Measurements from ENCODE around the gene FAM89B.

The FAM89B gene

DNA sequence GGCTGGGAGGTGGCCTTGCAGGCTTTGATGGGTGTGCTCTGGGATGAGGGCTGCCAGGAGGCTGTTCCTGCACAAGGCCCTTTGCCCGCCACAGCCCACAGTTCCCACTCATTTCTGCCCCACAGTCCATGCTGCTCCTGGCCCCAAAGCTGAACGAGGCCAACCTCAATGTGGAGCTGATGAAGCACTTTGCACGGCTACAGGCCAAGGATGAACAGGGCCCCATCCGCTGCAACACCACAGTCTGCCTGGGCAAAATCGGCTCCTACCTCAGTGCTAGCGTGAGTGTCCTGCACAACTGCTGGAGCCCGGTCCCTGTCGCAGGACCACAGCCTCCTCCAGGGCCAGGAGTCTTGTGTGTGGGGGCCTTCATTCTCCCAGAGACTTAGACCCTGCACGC is 37.2 kb upstream of the FAM89B start:
- no peak for DNase-seq (ENCODE audit: low spot score)
- Mint-ChIP-seq H3K4me3 (no peak overlapping the region), H3K27ac (no peak overlapping the region), H3K36me3 (ENCODE audit: low read depth) (peaks cover 28% of the 10 kb centered on the region), H3K9me3 (no peaks in the 10 kb centered on the region), H3K4me1 (ENCODE audit: low read depth) (peaks cover 2% of the 10 kb centered on the region), H3K27me3 (ENCODE audit: low read depth) (no peaks in the 10 kb centered on the region)

GRCh38 chr11:65536412-65537295 is 35.7 kb upstream of the FAM89B start:
- Mint-ChIP-seq H3K4me3 (no peak overlapping the region), H3K4me1 (ENCODE audit: low read depth) (no peaks in the 10 kb centered on the region), H3K36me3 (ENCODE audit: low read depth) (peaks cover 17% of the 10 kb centered on the region), H3K27ac (no peak overlapping the region), H3K9me3 (no peaks in the 10 kb centered on the region), H3K27me3 (ENCODE audit: low read depth) (no peaks in the 10 kb centered on the region)
- no peak for DNase-seq (ENCODE audit: low spot score)

- DNase-seq (ENCODE audit: low spot score), result no peak
- H3K4me1 Mint-ChIP-seq (ENCODE audit: low read depth), result peaks cover 2% of the 10 kb centered on the region
- H3K9me3 Mint-ChIP-seq, result no peaks in the 10 kb centered on the region
- peaks cover 15% of the 10 kb centered on the region for H3K36me3 Mint-ChIP-seq (ENCODE audit: low read depth)
- no peak overlapping the region for H3K4me3 Mint-ChIP-seq
- H3K27me3 Mint-ChIP-seq (ENCODE audit: low read depth), result no peaks in the 10 kb centered on the region
- H3K27ac Mint-ChIP-seq, result no peak overlapping the region
These were observed 35.1 kb upstream of the FAM89B start for GRCh38 chr11:65537296-65537597.

DNA sequence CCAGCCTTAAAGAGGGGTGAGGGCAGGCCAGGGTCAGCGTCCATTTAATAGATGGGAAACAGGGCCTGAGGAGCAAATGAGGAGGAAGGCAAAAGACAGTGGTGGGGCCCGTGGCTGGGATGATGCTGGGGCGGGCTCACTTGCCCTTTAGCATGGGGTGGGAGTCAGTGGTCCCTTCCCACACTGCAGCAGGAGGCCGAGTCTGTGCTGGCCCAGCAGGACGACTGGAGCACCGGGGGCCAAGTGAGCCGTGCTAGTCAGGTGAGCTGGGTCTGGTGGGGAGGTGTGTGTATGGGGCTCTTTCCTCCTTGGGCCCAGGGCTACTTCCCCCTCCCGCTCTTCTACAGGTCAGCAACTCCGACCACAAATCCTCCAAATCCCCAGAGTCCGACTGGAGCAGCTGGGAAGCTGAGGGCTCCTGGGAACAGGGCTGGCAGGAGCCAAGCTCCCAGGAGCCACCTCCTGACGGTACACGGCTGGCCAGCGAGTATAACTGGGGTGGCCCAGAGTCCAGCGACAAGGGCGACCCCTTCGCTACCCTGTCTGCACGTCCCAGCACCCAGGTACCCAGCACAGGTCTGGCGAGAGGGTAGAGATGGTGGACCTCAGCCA is 34.6 kb upstream of the FAM89B start:
- no peaks in the 10 kb centered on the region for H3K9me3 Mint-ChIP-seq
- no peak overlapping the region for H3K4me3 Mint-ChIP-seq
- H3K27me3 Mint-ChIP-seq (ENCODE audit: low read depth), result no peaks in the 10 kb centered on the region
- H3K27ac Mint-ChIP-seq, result no peak overlapping the region
- no peak for DNase-seq (ENCODE audit: low spot score)
- peaks cover 3% of the 10 kb centered on the region for H3K4me1 Mint-ChIP-seq (ENCODE audit: low read depth)
- peaks cover 14% of the 10 kb centered on the region for H3K36me3 Mint-ChIP-seq (ENCODE audit: low read depth)

DNA sequence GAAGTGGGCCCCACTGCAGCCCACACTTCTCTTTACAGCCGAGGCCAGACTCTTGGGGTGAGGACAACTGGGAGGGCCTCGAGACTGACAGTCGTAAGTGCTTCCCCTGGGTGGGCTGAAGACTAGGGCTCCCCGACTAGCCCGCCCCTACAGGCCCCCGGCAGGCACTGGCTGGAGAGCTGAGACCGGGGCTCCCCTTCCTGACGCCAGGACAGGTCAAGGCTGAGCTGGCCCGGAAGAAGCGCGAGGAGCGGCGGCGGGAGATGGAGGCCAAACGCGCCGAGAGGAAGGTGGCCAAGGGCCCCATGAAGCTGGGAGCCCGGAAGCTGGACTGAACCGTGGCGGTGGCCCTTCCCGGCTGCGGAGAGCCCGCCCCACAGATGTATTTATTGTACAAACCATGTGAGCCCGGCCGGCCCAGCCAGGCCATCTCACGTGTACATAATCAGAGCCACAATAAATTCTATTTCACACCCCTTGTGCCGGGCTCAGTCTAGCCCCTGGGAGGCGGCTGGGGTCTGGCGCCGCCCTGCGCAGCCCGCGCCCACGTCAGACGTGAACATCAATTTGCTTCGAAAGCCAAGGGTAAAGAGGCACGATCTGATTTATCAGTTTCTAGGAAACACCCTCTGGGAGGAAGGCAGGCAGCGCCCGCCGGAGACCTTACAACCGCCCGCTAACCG is 34.0 kb upstream of the FAM89B start:
- Mint-ChIP-seq H3K4me1 (ENCODE audit: low read depth) (peaks cover 3% of the 10 kb centered on the region), H3K27ac (no peak overlapping the region), H3K27me3 (ENCODE audit: low read depth) (no peaks in the 10 kb centered on the region), H3K9me3 (no peaks in the 10 kb centered on the region), H3K4me3 (peak overlapping the region; percentile 45), H3K36me3 (ENCODE audit: low read depth) (peaks cover 16% of the 10 kb centered on the region)
- DNase-seq (ENCODE audit: low spot score), result no peak

- Mint-ChIP-seq H3K4me1 (ENCODE audit: low read depth) (peaks cover 8% of the 10 kb centered on the region), H3K27me3 (ENCODE audit: low read depth) (no peaks in the 10 kb centered on the region), H3K4me3 (no peak overlapping the region), H3K9me3 (no peaks in the 10 kb centered on the region), H3K36me3 (ENCODE audit: low read depth) (peaks cover 20% of the 10 kb centered on the region), H3K27ac (no peak overlapping the region)
- DNase-seq (ENCODE audit: low spot score), result no peak
These were observed 33.2 kb upstream of the FAM89B start for GRCh38 chr11:65538915-65539743.

DNA sequence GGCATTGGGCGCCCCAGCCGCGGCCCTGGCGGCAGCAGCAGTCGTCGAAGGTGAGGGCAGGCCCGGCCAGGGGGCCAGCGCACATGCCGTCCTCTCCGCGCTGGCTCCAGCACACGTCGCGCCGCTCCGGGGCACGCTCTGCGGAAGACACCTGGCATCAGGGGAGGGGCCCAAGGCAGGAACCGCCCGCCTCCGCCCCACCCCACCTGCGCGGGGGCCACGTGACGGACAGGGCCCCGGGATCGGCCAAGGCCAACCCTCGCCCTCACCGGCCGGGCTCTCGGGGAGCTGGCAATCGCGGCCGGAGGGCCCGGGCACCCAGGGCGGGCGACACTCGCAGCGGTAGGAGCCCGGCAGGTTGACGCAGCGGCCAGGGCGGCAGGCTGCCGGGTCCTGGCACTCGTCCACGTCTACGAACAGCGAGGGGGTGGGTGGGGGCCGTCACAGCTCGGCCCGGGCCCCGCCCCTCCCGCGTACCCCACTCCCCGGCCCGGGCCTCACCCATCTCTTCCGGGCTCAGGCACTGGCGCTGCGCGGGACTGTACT is 32.5 kb upstream of the FAM89B start:
- Mint-ChIP-seq H3K36me3 (ENCODE audit: low read depth) (peaks cover 16% of the 10 kb centered on the region), H3K27ac (no peak overlapping the region), H3K27me3 (ENCODE audit: low read depth) (no peaks in the 10 kb centered on the region), H3K9me3 (no peaks in the 10 kb centered on the region), H3K4me3 (peak overlapping the region; percentile 79), H3K4me1 (ENCODE audit: low read depth) (peaks cover 11% of the 10 kb centered on the region)
- no peak for DNase-seq (ENCODE audit: low spot score)

DNA sequence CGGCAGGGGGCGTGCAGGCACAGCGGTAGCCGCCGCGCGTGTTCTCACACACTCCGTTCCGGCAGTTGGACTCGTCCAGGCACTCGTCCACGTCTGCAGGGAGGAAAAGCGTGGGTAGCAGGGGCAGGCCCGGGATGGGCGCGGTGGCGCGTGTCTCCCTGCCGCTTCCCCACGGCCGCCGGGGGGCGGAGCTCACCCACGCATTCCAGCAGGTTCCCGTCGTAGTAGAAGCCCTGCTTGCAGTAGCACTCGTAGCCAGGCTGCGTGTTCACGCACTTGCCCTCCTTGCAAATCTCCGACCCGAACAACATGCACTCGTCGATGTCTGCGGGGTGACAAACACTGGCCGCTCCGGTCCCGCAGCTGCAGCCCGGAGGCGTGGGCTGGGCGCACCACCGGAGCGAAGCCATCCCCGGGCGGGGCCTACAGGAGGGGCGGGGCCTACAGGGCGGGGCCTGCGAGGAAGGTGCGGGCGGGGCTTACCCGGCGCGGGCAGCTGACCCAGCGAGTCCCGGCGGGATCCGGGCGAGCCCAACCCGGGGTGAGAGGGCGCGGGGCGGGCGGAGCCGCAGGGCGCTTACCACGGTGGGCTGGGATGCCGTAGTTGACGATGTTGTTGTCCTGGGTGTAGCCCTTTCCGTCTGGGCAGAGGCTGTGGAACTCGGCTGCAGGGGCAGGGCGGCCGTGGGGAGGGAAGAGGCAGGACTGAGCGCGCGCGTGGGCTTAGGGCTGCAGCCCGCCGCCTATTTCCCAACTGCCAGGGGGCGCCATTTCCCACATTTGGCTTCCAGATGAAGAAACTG is 31.8 kb upstream of the FAM89B start:
- Mint-ChIP-seq H3K4me3 (peak overlapping the region; percentile 79), H3K27me3 (ENCODE audit: low read depth) (no peaks in the 10 kb centered on the region), H3K27ac (peak overlapping the region; percentile 71), H3K4me1 (ENCODE audit: low read depth) (peaks cover 12% of the 10 kb centered on the region), H3K9me3 (no peaks in the 10 kb centered on the region), H3K36me3 (ENCODE audit: low read depth) (peaks cover 16% of the 10 kb centered on the region)
- DNase-seq (ENCODE audit: low spot score), result peak; percentile 88

GRCh38 chr11:65541093-65541982 is 31.0 kb upstream of the FAM89B start:
- no peaks in the 10 kb centered on the region for H3K27me3 Mint-ChIP-seq (ENCODE audit: low read depth)
- DNase-seq (ENCODE audit: low spot score), result no peak

GRCh38 chr11:65542738-65543390 is 29.5 kb upstream of the FAM89B start:
- Mint-ChIP-seq H3K4me1 (ENCODE audit: low read depth) (peaks cover 21% of the 10 kb centered on the region), H3K36me3 (ENCODE audit: low read depth) (peaks cover 11% of the 10 kb centered on the region)

More at GRCh38 chr11:65541093-65541982, 31.0 kb upstream of the FAM89B start:
- Mint-ChIP-seq H3K36me3 (ENCODE audit: low read depth) (peaks cover 14% of the 10 kb centered on the region), H3K27ac (peak overlapping the region; percentile 71), H3K9me3 (no peaks in the 10 kb centered on the region), H3K4me3 (peak overlapping the region; percentile 79), H3K4me1 (ENCODE audit: low read depth) (peaks cover 19% of the 10 kb centered on the region)

DNA sequence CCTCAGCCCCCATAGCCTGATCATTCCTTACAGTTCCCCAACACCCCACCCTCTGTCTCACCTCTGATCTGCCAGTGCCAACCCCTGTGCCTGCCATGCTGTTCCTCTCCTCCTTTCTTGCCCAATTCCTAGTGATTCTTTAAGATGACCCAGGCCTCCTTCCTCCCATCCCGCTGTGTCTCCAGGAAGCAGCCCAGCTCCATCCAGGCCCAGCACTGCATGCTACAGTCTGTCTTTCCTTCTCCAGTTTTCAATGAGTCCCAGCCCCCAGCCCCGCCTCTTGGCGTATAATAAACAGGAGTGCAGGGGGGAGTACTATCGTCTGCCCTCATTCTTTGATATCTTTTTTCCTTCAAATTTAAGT is 26.5 kb upstream of the FAM89B start:
- H3K27ac Mint-ChIP-seq, result peak overlapping the region; percentile 42
- no peaks in the 10 kb centered on the region for H3K9me3 Mint-ChIP-seq
- peaks cover 31% of the 10 kb centered on the region for H3K4me1 Mint-ChIP-seq (ENCODE audit: low read depth)
- no peaks in the 10 kb centered on the region for H3K27me3 Mint-ChIP-seq (ENCODE audit: low read depth)
- DNase-seq (ENCODE audit: low spot score), result no peak
- H3K36me3 Mint-ChIP-seq (ENCODE audit: low read depth), result peaks cover 25% of the 10 kb centered on the region
- H3K4me3 Mint-ChIP-seq, result peak overlapping the region; percentile 48

More at GRCh38 chr11:65542738-65543390, 29.5 kb upstream of the FAM89B start:
- no peak overlapping the region for H3K4me3 Mint-ChIP-seq
- H3K9me3 Mint-ChIP-seq, result no peaks in the 10 kb centered on the region
- no peaks in the 10 kb centered on the region for H3K27me3 Mint-ChIP-seq (ENCODE audit: low read depth)
- DNase-seq (ENCODE audit: low spot score), result no peak
- no peak overlapping the region for H3K27ac Mint-ChIP-seq
